ENCODE data around the gene RPL29.

Gene RPL29

DNA sequence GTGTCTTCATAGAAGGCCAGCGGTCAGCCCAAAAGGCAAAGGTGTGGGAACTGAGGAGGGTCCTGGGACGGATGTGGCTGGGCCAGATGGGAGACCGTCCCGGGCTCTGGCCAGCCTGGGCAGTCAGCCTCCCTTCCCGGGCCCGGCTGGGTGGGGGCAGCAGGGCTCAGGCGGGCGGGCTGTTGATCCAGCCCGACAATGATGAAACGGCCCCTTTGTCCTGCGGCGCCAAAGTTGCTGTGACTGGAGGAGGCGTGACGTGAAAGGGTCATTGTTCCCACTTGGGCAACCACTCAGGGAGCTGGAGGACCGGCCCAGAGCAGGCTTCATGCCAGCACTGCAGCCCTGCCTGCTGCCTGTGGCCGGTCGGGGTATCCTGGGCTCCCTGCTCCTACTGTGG lies 44.2 kb upstream of the RPL29 start:
- in situ Hi-C loops (cut with HindIII; ENCODE audit: low sequenced_read_pairs) = no loop called here
- peak; percentile 28 for DNase-seq (ENCODE audit: low read depth, low spot score)
- TF ChIP-seq, protein P1, sequence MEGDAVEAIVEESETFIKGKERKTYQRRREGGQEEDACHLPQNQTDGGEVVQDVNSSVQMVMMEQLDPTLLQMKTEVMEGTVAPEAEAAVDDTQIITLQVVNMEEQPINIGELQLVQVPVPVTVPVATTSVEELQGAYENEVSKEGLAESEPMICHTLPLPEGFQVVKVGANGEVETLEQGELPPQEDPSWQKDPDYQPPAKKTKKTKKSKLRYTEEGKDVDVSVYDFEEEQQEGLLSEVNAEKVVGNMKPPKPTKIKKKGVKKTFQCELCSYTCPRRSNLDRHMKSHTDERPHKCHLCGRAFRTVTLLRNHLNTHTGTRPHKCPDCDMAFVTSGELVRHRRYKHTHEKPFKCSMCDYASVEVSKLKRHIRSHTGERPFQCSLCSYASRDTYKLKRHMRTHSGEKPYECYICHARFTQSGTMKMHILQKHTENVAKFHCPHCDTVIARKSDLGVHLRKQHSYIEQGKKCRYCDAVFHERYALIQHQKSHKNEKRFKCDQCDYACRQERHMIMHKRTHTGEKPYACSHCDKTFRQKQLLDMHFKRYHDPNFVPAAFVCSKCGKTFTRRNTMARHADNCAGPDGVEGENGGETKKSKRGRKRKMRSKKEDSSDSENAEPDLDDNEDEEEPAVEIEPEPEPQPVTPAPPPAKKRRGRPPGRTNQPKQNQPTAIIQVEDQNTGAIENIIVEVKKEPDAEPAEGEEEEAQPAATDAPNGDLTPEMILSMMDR (IDR thresholded peaks at IDR 0.05; ENCODE audit: low read depth, low read length) = no peak
- no peak overlapping the region for H3K4me3 ChIP-seq (ENCODE audit: low read depth, low read length)

DNA sequence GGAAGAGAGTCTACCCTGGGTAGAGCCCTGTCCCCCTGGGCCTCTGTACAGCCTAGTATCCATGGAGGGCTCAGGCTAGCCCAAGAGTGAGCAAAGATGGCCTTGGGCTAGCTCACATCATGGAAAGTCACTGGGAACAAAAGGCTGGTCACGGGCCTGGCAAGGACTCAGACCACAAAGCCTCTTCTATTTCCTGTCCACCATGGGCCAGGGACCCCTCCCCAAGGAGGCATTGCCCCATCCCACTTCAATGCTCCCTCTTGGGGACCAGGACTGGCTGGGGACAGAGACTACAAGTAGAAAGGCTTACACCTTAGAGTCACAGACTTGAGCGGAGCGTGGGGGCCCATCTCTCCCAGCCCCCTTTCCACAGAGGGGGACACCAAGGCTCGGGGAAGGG lies 43.7 kb upstream of the RPL29 start:
- TF ChIP-seq, protein P1 (IDR thresholded peaks at IDR 0.05; ENCODE audit: low read depth, low read length) = no peak
- in situ Hi-C loops (cut with HindIII; ENCODE audit: low sequenced_read_pairs) = no loop called here

DNA sequence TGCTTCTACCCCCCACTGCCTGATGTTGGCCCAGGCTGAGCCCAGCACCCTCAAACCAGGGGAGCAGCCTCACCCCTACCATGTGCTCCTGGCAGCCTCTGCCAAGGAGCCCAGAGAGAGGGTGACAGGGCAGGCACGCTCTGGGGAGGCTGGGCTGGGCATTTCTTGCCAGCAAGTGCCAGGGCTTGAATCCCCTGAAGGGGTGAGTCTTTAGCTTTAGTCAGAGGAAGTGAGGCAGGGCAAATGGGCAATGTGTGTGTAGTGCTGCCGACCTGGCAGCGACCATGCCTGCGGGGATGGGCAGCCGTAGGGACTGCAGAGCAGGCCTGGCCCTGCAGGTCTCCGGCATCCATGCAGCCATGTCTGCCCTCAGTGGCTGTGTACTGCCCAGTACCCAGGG lies 42.5 kb upstream of the RPL29 start:
- no peak overlapping the region for H3K4me3 ChIP-seq (ENCODE audit: low read depth, low read length)
- no peak for DNase-seq (ENCODE audit: low read depth, low spot score)

More for the DNA sequence above, 43.7 kb upstream of the RPL29 start:
- DNase-seq (ENCODE audit: low read depth, low spot score) = no peak
- no peak overlapping the region for H3K4me3 ChIP-seq (ENCODE audit: low read depth, low read length)

DNA sequence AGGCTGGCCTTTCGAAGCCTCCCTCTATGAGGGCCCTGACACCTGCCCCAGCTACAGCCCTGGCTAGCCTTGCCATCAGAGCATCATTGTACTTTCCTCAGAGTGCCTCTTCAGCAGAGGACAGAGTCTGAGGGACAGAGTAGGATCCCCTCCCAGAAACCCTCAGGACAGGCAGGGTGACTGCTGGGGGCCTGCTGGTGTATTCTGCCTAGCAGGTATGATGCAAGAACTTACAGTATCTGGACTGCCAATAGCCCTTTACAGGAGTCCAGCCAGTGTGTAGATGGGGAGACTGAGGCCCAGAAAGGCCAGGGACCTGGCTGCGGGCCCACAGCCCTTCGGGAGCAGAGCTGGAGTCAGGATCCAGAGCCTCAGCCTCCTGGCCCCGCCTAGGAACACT lies 41.6 kb upstream of the RPL29 start:
- DNase-seq (ENCODE audit: low read depth, low spot score) = no peak
- TF ChIP-seq, protein P1 (IDR thresholded peaks at IDR 0.05; ENCODE audit: low read depth, low read length) = no peak
- in situ Hi-C loops (cut with HindIII; ENCODE audit: low sequenced_read_pairs) = no loop called here
- no peak overlapping the region for H3K4me3 ChIP-seq (ENCODE audit: low read depth, low read length)

More for the DNA sequence above, 42.5 kb upstream of the RPL29 start:
- TF ChIP-seq, protein P1 (IDR thresholded peaks at IDR 0.05; ENCODE audit: low read depth, low read length) = no peak
- in situ Hi-C loops (cut with HindIII; ENCODE audit: low sequenced_read_pairs) = no loop called here

DNA sequence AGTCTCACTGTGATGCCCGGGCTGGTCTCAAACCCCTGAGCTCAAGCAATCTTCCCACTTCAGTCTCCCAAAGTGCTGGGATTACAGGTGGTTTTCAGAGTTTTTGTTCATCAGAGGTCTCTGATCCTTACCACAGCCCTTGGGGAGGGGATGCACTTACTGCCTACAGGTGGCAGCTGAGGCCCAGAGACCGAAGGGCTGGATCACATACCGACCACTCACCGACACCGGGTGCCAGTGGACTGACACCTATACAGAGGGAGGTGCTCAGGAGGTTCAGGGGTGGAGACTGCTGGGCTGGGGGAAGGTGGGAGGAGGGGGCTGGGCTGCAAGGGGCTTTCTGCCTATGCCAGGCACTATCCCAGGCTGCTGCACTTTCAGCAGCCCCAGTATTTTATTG lies 41.1 kb upstream of the RPL29 start:
- DNase-seq (ENCODE audit: low read depth, low spot score) = no peak
- TF ChIP-seq, protein P1 (IDR thresholded peaks at IDR 0.05; ENCODE audit: low read depth, low read length) = no peak
- in situ Hi-C loops (cut with HindIII; ENCODE audit: low sequenced_read_pairs) = no loop called here
- H3K4me3 ChIP-seq (ENCODE audit: low read depth, low read length) = no peak overlapping the region

DNA sequence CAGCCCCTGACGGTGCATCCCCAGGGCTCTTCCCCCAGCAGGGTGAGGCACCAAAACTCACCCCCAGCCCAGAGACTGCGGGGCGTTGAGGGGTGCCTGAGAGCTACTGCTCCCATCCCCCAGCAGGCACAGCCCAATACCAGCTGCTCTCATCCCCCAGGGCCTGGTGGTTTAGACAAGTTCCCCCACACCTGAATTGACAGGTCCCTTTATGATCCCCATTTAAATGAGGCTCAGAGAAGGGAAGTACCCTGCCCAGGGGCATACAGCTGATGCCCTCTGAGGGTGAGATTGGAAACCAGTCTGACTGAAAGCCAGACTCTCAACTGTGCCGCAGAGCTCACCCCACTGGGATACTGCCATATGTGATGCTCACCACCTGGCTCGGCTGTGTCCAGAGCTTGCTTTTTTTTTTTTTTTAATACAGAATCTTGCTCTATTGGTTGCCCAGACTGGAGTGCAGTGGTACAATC lies 40.6 kb upstream of the RPL29 start:
- TF ChIP-seq, protein P1 (IDR thresholded peaks at IDR 0.05; ENCODE audit: low read depth, low read length) = no peak
- no peak overlapping the region for H3K4me3 ChIP-seq (ENCODE audit: low read depth, low read length)
- no peak for DNase-seq (ENCODE audit: low read depth, low spot score)
- in situ Hi-C loops (cut with HindIII; ENCODE audit: low sequenced_read_pairs) = no loop called here

DNA sequence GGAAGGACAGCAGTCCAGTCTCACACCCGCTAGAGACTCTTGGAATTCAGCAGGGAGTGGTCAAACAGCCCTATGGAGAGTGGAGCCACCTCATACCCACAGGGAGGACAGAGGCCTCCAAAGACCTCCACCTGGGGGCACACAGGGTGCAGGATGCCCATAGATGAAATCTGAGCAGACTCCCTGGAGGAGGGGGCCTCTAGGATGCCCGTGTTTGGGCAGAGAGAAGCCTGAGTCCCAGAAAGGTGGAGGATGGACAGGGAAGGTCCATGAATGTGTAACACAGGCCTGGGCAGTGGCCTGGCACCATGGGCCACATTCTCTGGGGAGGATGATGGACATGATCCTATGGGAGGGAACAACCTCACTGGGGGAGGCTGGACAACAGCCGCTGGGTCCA lies 39.0 kb upstream of the RPL29 start:
- TF ChIP-seq, protein P1 (IDR thresholded peaks at IDR 0.05; ENCODE audit: low read depth, low read length) = no peak
- no peak for DNase-seq (ENCODE audit: low read depth, low spot score)
- no peak overlapping the region for H3K4me3 ChIP-seq (ENCODE audit: low read depth, low read length)
- in situ Hi-C loops (cut with HindIII; ENCODE audit: low sequenced_read_pairs) = no loop called here

Measured in astrocyte of the spinal cord (primary cell).